ENCODE data around the gene ZC3H10. TPM values are rescaled to one million over a fixed set of nuclear protein-coding genes. Genes with fewer than 3 reads are reported as not detected.

ZC3H10 gene
- total RNA-seq, result 3.6 and 3.7 TPM in 2 replicates

DNA sequence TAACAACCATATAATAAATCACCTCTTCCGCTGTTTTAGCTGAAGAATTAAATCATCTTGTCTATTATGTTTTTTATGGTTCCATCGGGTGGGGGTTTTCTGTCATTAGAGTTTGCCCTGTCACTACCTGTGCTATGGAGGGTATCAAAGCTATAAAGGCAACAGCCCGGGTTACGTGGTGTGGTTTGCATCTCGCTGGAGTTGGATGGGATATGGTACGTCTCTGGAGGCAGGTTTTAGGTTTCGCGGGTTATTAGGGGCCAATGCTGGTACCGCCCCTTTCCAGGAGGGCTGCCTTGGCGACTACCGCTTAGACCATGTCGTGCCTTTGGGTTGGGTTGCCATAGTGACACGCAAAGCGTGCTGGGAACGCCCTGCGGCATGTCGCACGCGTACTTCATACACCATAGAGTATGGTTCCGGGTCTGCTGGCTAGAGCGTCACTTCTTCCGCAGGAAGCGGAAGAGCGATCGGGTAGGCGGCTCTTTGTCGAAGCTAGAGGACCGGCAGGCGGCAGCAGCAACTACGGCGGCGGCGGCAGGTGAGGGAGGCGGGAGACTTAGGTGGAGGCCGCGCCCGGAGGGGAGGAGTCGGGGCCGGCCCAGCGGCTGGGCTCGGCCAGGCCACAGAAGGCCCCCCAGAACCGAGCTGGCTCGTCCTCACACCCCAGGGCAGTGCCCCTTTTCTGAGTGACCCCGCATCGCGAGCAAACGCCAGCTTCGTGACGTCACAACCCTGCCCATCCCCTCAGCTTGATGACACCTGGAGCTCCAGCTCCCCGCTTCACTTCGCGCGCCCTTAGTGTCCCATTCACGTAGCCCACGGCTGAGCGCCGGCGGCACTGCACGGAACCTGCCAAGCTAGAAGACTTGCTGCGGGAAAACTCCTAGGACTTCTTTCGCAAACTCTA is at the start of gene ZC3H10:
Gene ZC3H10 (plus strand): TSS at position 489 of the 910 bp plus-strand sequence. CDS start 2,297 bp downstream, outside the sequence.
- peak; percentile 98 for DNase-seq (ENCODE audit: low read depth)

- peak; percentile 8 for DNase-seq (ENCODE audit: low read depth)
Measured at GRCh38 chr12:56071648-56072047, 46.4 kb upstream of the ZC3H10 start.

- DNase-seq (ENCODE audit: low read depth), result no peak
Measured at GRCh38 chr12:56074396-56074795, 43.7 kb upstream of the ZC3H10 start.

DNA sequence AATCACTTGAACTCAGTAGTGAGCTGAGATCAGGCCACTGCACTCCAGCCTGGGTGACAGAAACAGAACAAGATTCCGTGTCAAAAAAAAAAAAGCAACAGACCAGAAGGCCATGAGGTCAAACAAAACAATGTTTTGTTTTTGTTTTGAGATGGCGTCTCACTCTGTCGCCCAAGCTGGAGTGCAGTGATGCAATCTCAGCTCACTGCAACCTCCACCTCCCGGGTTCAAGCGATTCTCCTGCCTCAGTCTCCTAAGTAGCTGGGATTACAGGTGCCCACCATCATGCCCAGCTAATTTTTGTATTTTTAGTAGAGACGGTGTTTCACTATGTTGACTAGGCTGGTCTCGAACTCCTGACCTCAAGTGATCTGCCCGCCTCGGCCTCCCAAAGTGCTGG is 40.1 kb upstream of the ZC3H10 start:
- DNase-seq (ENCODE audit: low read depth), result peak; percentile 15

DNA sequence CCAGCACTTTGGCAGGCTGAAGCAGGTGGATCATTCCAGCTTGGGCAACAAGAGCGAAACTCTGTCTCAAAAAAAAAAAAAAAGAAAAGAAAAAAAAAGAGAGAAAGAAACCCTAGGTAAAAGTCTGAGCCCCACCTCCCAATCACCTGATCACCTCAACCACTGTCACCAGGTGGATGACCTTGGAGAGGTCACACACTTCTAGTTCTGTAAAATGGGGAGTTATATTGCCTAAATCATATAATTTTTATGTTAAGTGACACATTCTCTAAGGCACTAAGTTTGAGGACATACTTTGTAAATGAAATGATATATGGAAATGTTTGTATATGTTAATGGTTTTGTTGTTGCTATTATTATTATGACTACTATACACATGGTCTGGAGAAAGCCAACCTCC is 39.6 kb upstream of the ZC3H10 start:
- no peak for DNase-seq (ENCODE audit: low read depth)

DNA sequence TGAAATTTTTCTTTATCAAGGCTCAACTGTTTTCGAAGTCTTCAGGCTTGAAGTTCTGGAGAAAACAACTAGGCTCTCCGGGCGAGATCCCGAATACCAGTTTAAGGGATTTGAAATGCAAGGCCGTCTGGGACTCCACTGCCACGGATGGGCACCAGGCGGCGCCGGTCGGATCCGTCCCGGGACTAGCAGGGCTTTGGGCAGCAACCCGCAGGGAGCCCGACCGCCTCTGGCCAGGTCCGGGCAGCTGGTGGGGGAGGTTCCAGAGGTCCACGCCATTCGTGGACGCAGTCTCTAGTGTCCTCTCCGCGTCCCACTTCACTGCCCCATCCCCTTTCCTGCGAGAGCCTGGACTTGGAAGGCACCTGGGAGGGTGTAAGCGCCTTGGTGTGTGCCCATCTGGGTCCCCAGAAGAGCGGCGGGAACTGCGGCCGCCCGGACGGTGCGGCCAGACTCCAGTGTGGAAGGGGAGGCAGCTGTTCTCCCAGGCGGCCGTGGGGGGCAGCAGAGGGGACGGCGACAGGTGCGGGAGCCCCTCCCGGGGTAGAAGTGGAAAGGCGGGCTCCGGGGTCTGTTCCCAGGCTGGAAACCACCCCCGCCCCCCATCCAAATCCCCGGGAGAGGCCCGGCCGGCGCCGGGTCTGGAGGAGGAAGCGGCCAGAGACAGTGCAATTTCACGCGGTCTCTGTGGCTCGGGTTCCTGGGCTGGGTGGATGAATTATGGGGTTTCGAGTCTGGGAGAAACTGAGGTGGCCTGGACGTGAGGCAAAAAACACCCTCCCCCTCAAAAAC is 38.9 kb upstream of the ZC3H10 start:
- DNase-seq (ENCODE audit: low read depth), result peak; percentile 77

DNA sequence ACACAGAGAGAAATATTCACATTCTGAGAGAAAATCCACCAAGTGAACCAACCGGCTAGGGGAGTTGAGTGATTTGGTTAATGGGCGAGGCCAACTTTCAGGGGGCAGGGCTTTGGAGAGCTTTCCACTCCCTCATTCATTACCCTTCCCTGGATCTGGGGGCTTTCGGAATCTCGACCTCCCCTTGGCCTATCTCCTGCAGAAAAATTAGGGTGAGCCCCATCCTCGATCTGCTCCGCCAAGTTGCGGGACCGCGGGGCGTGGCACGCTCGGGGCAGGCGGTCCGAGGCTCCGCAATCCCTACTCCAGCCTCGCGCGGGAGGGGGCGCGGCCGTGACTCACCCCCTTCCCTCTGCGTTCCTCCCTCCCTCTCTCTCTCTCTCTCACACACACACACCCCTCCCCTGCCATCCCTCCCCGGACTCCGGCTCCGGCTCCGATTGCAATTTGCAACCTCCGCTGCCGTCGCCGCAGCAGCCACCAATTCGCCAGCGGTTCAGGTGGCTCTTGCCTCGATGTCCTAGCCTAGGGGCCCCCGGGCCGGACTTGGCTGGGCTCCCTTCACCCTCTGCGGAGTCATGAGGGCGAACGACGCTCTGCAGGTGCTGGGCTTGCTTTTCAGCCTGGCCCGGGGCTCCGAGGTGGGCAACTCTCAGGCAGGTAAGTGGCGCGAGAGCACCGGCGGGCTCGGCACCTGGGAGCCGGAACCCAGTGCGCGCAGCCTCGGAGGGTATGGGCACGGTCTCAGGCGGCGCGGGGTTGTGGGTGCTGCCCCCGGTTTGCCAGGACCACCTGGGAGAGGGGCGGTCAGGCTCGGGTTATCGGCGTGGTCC is 38.1 kb upstream of the ZC3H10 start, which contains the start of gene ERBB3:
Gene ERBB3 (plus strand): TSS at position 443 of the 833 bp plus-strand sequence. CDS start 136 bp downstream, at position 579.
- peak; percentile 69 for DNase-seq (ENCODE audit: low read depth)

- DNase-seq (ENCODE audit: low read depth), result peak; percentile 36
Measured at GRCh38 chr12:56080556-56081138, 37.4 kb upstream of the ZC3H10 start.

GRCh38 chr12:56081393-56082347 is 36.4 kb upstream of the ZC3H10 start:
- peak; percentile 46 for DNase-seq (ENCODE audit: low read depth)

DNA sequence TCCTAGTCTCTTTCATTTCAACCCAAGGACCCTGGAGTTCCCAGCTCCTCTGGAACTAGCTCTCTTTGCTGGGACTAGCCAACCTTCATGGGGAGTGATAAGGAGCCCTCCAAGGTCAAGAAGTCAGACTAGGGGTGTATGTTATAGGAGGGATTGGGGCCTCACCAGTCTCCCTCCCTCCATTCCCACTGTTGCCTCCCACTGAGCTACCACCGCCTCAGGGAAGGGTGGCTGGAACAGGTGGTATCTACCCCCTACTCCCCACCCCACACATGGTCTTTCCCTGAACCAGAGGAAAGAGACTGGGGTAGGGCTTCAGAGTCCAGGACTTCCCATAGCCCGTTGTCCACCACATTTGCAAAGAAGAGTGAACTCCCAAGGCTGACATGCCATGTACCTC is 35.7 kb upstream of the ZC3H10 start:
- DNase-seq (ENCODE audit: low read depth), result no peak

DNA sequence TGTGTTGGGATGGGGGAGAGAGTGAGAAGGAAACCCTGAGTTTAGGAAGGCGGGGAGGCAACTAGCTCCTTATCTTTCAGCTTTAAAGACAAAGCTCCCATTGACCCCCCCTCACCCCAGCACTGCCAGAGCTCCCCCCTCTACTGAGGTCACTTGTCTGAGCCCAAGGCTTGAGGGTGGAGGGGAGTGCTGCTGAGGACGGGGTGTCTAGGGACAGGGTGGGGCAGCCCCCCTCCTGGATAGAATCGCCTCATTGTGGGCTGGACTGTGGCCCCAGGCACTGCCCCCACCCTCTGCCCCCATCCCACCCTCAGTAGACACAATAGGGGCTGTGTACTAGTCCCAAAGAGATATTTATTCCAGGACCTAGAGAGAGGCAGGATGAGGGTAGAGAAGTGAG is 35.1 kb upstream of the ZC3H10 start:
- DNase-seq (ENCODE audit: low read depth), result no peak

- no peak for DNase-seq (ENCODE audit: low read depth)
Measured at GRCh38 chr12:56084958-56085543, 33.0 kb upstream of the ZC3H10 start.

GRCh38 chr12:56086096-56086495 is 32.0 kb upstream of the ZC3H10 start:
- no peak for DNase-seq (ENCODE audit: low read depth)

DNA sequence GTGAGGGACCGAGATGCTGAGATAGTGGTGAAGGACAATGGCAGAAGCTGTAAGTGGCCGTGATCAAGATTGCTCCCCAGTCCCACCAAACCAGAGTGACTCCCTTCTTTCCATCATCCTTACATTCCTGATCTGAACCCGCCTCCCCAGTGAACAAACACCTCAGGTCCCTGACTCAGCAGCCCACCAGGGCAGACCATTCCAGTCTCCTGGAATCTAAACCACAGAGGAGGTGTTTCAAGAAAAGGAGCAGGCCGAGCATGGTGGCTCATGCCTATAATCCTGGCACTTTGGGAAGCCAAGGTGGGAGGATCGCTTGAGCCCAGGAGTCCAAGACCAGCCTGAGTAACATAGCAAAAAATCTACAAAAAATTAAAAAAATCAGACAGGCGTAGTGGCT is 31.5 kb upstream of the ZC3H10 start:
- DNase-seq (ENCODE audit: low read depth), result no peak

DNA sequence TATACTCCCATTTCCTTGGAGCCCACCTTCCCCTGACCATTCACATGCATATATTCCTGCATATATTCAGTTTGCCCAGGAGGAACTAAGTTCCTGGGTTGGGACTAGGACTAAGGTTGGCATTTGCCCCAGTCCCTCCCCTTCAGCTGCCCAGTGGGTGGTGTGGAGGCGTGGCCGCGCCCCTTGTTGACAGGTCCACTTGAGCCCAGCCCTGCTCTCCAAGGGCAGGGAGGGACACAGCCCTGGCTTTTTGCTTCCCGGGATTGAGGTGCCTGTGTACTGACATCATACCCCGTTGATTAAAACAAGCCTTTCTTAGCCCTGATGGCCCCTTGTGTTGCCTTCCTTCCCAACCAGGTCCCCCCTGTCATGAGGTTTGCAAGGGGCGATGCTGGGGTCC is 30.8 kb upstream of the ZC3H10 start:
- no peak for DNase-seq (ENCODE audit: low read depth)

- no peak for DNase-seq (ENCODE audit: low read depth)
Measured at GRCh38 chr12:56097738-56098137, 20.3 kb upstream of the ZC3H10 start.

DNA sequence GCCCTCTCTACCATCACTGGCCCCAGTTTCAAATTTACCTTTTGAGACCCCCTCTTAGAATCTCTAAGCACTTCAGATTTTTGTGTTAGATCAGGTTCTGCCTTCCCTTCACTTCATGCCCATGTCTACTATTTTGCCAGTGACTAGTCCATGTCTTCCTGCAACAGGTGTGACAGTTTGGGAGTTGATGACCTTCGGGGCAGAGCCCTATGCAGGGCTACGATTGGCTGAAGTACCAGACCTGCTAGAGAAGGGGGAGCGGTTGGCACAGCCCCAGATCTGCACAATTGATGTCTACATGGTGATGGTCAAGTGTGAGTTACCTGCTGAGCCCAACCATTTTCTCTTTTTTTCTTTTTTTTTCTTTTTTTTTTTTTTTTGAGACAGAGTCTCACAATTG is 19.5 kb upstream of the ZC3H10 start:
- DNase-seq (ENCODE audit: low read depth), result no peak

DNA sequence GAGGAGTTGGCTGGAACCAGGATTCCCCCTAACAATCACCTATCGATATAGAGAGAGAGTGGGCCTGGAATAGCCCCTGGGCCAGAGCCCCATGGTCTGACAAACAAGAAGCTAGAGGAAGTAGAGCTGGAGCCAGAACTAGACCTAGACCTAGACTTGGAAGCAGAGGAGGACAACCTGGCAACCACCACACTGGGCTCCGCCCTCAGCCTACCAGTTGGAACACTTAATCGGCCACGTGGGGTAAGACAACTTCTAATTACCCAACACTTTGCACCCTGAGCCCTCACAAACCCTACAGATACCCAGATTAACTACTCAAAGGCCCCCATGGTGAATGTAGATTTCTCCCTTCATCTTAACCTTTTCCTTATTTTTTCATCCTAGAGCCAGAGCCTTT is 18.3 kb upstream of the ZC3H10 start:
- DNase-seq (ENCODE audit: low read depth), result no peak

- DNase-seq (ENCODE audit: low read depth), result no peak
Measured at GRCh38 chr12:56101045-56101444, 17.0 kb upstream of the ZC3H10 start.

- DNase-seq (ENCODE audit: low read depth), result no peak
Measured at GRCh38 chr12:56102683-56103065, 15.4 kb upstream of the ZC3H10 start.
